NCI-H128 (cell line): ENCODE measurements around the gene IL36B.

Source experiments
- DNase-seq: peaks from one replicate; lab custom pipeline; 2025; ENCODE audit not compliant: unreplicated experiment; lab: John Stamatoyannopoulos, UW

IL36B gene

GRCh38 chr2:113076954-113077669, 24.4 kb upstream of the IL36B start:
- no peak for DNase-seq

- no peak for DNase-seq
Observed at GRCh38 chr2:113075600-113075999, 22.9 kb upstream of the IL36B start.

GRCh38 chr2:113075030-113075429, 22.4 kb upstream of the IL36B start:
- DNase-seq = no peak

DNA sequence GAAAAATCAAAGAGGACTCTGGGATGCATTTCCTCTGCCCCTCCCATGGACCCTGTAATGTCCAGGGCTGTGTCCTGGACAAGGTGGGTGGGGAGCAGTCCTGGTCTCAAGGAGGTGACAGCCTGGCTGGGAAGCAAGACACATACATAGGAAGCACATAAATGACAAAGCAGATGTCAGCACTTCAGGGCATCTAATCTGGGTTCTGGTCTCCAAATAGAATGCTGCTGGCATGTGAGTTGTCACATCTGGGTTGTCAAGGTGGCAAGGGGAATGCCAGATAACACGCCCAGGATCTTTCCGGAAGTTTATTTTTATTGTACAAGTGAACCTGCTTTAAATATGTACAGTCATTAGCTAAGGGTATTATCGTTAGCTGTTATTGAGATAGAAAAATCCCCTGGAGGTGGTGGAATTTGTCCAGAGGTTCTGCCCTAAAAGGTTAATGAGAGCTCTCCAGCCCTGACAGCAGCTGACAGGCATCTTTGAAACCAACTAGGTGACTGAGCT, 20.7 kb upstream of the IL36B start:
- no peak for DNase-seq

DNA sequence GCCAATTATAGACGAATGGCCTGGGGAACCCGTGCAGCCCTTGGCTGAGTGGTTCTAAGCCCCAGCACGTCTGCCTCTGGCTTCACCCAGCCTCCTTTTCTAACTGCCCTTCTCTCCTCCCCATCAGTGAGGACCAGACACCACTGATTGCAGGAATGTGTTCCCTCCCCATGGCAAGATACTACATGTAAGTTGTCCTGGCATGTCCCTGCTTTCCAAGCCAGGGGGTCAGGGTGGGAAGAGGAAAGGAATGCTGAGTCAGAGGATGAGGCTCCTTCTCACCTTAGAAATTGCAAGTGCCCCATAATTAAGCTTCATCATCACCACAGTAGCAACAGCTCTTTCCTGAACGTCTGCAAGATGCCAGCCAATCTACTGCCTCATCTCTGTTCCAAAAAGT, 19.9 kb upstream of the IL36B start:
- no peak for DNase-seq

DNA sequence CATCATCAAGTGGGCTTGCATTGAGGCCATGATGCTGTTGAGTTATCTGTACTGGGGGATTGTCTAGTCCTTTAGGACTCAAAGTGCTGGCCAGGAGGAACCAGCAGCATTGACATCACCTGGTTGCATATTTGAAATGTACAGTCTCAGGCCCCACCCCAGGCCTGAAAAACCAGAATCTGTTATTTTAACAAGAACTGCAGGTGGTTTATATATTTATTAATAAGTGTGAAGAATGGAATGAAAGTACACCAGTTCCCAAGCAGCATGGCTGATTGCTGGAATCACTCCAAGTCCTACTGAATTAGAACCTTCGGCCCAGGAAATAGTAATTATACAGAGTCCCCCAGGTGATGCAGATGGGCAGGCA, 17.9 kb upstream of the IL36B start:
- DNase-seq = no peak

GRCh38 chr2:113069676-113070605, 17.3 kb upstream of the IL36B start:
- DNase-seq = no peak

GRCh38 chr2:113068706-113069485, 16.2 kb upstream of the IL36B start:
- no peak for DNase-seq

DNA sequence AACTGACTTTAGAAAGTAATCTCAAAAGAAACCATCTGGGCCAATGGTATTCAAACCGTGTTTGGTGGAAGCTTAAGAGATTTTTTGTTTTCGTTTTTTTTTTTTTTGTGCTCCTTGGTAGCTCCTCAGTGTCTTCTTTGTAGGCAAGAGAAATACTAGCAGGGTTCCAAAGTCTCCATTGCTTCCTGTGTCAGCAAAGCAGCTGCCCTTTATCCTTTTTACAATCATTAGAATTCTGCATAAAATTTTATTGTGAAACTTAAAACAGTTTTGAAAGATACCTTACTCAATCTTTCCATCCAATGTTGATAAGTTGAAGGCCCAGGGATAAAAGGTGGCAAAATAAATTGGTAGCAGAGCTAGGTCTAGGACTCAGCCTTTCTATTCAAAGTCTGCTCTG, 15.6 kb upstream of the IL36B start:
- DNase-seq = no peak

- no peak for DNase-seq
Observed at GRCh38 chr2:113067681-113068080, 15.0 kb upstream of the IL36B start, which contains the start of gene IL1F10. Gene IL1F10, plus strand, starts transcription at chr2:113067970. Its CDS starts 4,769 bp downstream, at chr2:113072739.

DNA sequence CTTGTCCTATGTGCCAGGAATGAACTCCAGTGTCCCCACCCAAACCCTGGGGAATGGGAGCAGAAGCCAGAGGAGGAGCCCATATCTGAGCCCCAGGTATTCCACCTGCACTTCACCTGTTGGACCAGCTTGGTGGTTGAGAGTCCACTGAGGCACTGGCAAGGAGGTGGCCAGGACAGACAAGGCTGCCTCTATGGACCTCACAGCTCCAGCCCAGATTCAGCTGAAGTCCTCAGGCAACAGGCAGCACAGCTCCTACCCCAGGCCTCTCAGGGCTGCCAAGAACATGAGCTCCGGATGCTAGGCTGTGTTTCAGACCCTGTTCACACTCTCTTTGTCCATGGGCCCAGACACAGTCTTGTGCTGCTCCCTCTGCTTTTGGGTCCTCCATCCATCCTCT, 12.2 kb upstream of the IL36B start:
- no peak for DNase-seq

DNA sequence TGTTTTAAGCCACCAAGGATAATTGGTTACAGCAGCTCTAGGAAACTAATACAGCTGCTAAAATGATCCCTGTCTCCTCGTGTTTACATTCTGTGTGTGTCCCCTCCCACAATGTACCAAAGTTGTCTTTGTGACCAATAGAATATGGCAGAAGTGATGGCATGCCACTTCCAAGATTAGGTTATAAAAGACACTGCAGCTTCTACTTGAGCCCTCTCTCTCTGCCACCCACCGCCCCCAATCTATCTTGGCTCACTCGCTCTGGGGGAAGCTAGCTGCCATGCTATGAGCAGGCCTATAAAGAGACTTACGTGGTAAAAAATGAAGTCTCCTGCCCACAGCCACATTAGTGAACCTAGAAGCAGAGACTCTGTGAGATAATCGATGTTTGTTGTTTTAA, 11.6 kb upstream of the IL36B start:
- no peak for DNase-seq

DNA sequence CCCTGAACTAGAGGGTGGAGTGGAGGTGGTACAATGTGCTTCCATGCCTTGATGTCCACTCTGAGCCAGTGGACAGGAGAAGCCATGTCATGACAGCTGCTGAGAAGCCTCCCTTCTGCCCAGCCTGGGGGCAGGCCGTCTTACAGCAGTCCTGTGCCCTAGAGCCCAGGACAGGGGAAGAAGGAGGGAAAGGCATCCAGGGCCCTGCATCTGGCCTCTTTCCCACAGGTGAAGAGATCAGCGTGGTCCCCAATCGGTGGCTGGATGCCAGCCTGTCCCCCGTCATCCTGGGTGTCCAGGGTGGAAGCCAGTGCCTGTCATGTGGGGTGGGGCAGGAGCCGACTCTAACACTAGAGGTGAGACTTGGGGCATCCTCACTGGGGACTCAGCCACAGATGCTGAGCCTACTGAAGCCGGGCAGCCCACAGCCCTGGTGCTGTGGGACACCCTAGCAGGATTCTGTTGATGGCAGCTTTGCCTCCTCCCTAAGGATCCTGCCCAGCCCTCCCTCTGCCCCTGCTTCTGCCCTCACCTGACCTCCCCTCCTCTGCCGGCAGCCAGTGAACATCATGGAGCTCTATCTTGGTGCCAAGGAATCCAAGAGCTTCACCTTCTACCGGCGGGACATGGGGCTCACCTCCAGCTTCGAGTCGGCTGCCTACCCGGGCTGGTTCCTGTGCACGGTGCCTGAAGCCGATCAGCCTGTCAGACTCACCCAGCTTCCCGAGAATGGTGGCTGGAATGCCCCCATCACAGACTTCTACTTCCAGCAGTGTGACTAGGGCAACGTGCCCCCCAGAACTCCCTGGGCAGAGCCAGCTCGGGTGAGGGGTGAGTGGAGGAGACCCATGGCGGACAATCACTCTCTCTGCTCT, 9.5 kb upstream of the IL36B start:
- no peak for DNase-seq

GRCh38 chr2:113061241-113061640, 8.6 kb upstream of the IL36B start:
- DNase-seq = no peak

DNA sequence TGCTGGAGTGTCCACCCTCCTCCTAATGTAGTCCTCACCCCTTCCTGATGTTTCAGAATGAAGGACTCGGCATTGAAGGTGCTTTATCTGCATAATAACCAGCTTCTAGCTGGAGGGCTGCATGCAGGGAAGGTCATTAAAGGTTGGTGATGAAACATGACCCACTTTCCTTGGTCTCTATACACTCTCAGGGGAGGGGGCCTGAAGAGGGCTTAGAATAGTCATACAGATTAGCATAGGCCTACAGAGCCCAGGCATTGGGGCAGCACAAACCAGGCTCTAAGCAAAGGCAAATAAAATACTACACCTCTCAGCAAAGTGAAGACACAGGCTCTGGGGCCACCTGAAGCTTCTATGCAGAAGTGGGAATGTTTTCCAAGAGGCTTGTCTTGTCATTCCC, 8.1 kb upstream of the IL36B start:
- no peak for DNase-seq

DNA sequence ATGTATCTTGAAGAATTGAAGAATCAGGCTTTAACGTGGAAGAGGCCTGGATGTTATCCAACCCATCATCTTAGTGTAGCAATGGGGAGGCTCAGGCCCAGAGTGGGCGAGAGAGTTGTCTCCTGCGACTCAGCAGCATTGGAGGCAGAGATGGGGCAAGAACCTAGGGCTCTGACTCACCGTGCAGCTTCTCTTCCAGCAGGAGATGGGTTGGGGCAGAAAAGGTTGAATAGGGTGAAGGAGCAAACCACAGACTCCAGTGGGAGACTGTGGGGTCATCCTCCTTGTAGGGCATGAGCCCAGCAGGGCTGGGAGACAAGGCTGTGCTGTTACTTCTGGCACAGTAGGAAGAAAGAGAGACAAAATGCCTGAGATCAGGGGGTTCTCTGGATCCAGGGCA, 7.7 kb upstream of the IL36B start:
- no peak for DNase-seq

GRCh38 chr2:113058998-113059960, 6.6 kb upstream of the IL36B start, which contains the start of gene IL36RN:
Gene IL36RN, plus strand, starts transcription at chr2:113059198. Its CDS starts 241 bp downstream, at chr2:113059439.
- no peak for DNase-seq

- no peak for DNase-seq
Observed at GRCh38 chr2:113058411-113058994, 5.8 kb upstream of the IL36B start.

- no peak for DNase-seq
Observed at GRCh38 chr2:113057117-113057516, 4.5 kb upstream of the IL36B start.
